Prostate gland (tissue), 2 donors: ENCODE results near the gene PCDH9. TPM values are rescaled to one million over a fixed set of nuclear protein-coding genes. Genes with fewer than 3 reads are reported as not detected.

ENCODE experiments used
- DNase-seq: peaks from one replicate; pipeline ENCODE4 v3.0.0-alpha.2; 2019; ENCODE audit warnings: low spot score
- H3K27ac ChIP-seq, 2 donors: fragments of 200-600 bp; sonication (generic); 2 replicates each; pipeline ENCODE4 v1.5.1; 2017 to 2019
- H3K27me3 ChIP-seq: fragments of 200-600 bp; sonication (generic); replicated peaks from 2 replicates; pipeline ENCODE4 v1.5.1; 2019; ENCODE audit not compliant: insufficient read depth
- H3K36me3 ChIP-seq, 2 donors: fragments of 200-600 bp; sonication (generic); 1 replicate in 1 of 2; 2 replicates in 1 of 2; pipeline versions ENCODE4 v1.5.1 to v1.8.1; 2017 to 2019
- H3K4me1 ChIP-seq: fragments of 200-600 bp; sonication (generic); replicated peaks from 2 replicates; pipeline ENCODE4 v1.5.1; 2019
- H3K4me3 ChIP-seq, 2 donors: fragments of 200-600 bp; sonication (generic); 2 replicates each; pipeline ENCODE4 v1.5.1; 2017 to 2019
- H3K9me3 ChIP-seq: fragments of 200-600 bp; sonication (generic); 2 replicates; pipeline ENCODE4 v1.5.1; 2017
- POLR2A ChIP-seq: fragments of 450-650 bp; IDR thresholded peaks from one replicate; pipeline ENCODE4 v1.6.1; 2016; ENCODE audit warnings: antibody characterized with exemption, mild to moderate bottlenecking
- POLR2AphosphoS5 ChIP-seq: sonication (generic); formaldehyde crosslinking; IDR thresholded peaks from one replicate; pipeline ENCODE4 v1.6.1; 2017; ENCODE audit warnings: antibody characterized with exemption
- WGBS: methylation state at CpG from one replicate; pipeline ENCODE4 v1.1.5; 2018; 5-methylcytosine and 5-hydroxymethylcytosine counted together
- intact Hi-C: fragments of 100-400 bp; cut with DNase I; formaldehyde crosslinking; loops from one replicate; pipeline ENCODE4 v1.14.2; 2022
- total RNA-seq, 2 donors: library from RNA; depleted of rRNA; stranded (reverse); fragments of >200 nt; gene quantifications; one replicate each; pipeline ENCODE4 v1.1.0, GENCODE V29; 2016
- TF ChIP-seq, protein P1 (sequence below), 4 experiments: fragments of 200-600 bp in 2 of 4; fragments of 450-650 bp in 2 of 4; sonication (generic) in 2 of 4; IDR thresholded peaks; 1 replicate in 3 of 4; 2 replicates in 1 of 4; pipeline ENCODE4 v1.5.1; 2016 to 2019; ENCODE audit warnings: antibody characterized with exemption in 4 of 4, mild to moderate bottlenecking in 2 of 4, moderate library complexity in 2 of 4

The PCDH9 gene
- total RNA-seq, 2 donors from 2014 or later = 1.8 to 5.5 TPM

DNA sequence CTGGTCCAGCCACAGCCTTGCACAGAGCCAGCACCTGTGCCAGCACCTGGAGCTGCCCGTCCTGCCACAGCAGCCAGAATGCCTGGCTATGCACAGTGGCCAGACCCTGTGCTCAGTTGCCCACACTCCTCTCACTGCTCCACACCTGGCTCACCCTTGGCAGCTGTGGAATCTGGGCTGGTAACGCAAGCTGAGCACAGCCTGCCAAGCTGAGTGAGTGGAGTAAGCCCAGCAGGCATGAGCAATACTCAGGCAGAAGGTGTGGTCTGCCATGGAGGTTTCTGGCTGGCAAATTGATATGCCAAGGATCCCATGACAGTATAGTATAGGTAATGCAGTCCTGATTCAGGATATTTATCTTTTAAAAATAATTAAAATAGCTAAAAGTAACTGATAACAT lies 122.2 kb downstream of the PCDH9 start:
- Histone ChIP-seq H3K36me3 (no peaks in the 10 kb centered on the region), H3K27ac (no peak overlapping the region), H3K27me3 (no peaks in the 10 kb centered on the region), H3K4me1 (no peaks in the 10 kb centered on the region), H3K9me3 (no peaks in the 10 kb centered on the region), H3K4me3 (no peak overlapping the region)
- intact Hi-C loops = no loop called here
- TF ChIP-seq POLR2A (no peak), POLR2AphosphoS5 (no peak)
- TF ChIP-seq, protein P1, sequence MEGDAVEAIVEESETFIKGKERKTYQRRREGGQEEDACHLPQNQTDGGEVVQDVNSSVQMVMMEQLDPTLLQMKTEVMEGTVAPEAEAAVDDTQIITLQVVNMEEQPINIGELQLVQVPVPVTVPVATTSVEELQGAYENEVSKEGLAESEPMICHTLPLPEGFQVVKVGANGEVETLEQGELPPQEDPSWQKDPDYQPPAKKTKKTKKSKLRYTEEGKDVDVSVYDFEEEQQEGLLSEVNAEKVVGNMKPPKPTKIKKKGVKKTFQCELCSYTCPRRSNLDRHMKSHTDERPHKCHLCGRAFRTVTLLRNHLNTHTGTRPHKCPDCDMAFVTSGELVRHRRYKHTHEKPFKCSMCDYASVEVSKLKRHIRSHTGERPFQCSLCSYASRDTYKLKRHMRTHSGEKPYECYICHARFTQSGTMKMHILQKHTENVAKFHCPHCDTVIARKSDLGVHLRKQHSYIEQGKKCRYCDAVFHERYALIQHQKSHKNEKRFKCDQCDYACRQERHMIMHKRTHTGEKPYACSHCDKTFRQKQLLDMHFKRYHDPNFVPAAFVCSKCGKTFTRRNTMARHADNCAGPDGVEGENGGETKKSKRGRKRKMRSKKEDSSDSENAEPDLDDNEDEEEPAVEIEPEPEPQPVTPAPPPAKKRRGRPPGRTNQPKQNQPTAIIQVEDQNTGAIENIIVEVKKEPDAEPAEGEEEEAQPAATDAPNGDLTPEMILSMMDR (IDR thresholded peaks at IDR 0.05) = no peak
- DNase-seq = no peak
- WGBS = 93% methylated on average over 2 of the region's 2 CpGs

DNA sequence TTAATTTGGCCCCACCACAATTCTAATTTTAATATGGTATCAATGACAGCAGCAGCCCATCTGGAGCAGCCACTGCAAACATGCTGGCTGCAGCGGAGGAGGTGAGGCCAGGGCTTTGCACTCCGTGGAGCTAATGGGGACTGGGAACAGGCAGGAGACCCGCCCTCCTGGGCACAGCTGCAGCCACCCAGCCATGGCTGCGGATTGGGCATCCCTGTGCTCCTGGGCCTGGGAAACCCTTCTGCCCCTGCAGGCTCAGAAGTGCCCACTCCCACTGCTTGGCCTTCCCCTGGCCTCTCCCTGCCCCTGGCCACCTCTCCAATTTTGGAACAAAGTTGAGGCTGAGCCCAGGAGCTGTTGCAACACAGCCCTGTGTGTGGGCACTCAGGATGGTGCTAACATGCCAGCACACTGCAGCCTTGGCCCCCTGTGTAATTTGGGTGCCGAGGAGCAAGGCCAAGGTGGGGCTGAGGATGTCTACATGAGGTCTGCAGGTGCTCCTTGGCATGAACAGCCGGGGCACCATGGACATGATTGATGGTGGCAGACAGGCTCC lies 123.6 kb downstream of the PCDH9 start:
- WGBS = 92% methylated on average over 3 of the region's 6 CpGs
- intact Hi-C loops = no loop called here
- Histone ChIP-seq H3K36me3 (no peaks in the 10 kb centered on the region), H3K9me3 (no peaks in the 10 kb centered on the region), H3K27me3 (no peaks in the 10 kb centered on the region), H3K27ac (no peak overlapping the region), H3K4me3 (no peak overlapping the region), H3K4me1 (no peaks in the 10 kb centered on the region)
- TF ChIP-seq POLR2A = no peak
- TF ChIP-seq, protein P1 (IDR thresholded peaks at IDR 0.05) = no peak
- no peak for TF ChIP-seq POLR2AphosphoS5
- DNase-seq = no peak

DNA sequence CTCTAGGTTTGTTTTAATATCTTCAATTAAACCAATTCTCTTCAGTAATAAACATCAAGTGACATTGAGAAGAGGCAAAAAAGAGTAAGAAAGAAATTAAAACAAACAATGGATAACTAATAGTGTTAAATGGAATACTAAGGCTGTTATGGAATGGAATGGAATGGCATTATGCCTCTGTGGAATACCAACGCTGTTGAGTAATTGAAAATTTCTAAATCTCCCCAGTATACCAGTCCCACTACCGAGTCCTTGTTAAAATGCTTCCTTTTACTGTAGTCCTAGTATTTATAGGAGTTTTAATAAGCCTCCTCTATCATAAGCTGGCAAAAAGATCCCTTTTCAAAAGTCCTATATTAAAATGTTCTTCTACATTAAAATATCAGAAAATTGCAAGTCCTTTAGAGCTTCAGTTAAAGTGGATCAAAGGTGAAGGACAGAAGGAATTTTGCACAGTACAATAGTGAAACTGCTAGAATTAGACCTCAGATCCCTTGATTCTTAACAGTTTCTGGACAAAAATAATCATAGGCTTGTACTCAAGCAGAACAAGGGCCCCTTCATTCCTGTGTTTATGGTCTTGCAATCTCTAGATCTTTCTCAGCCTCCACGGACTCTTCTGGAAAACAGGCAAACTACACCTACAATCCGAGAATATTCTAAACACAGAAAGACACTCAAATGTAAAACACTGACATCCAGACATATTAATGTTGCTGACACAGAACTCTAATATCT lies 128.2 kb downstream of the PCDH9 start:
- WGBS = 28% methylated on average over 4 of the region's 4 CpGs
- DNase-seq = no peak
- Histone ChIP-seq H3K36me3 (no peaks in the 10 kb centered on the region), H3K4me3 (no peak overlapping the region), H3K27me3 (no peaks in the 10 kb centered on the region), H3K4me1 (no peaks in the 10 kb centered on the region), H3K9me3 (no peaks in the 10 kb centered on the region), H3K27ac (no peak overlapping the region)
- TF ChIP-seq POLR2AphosphoS5 (no peak), POLR2A (no peak)
- TF ChIP-seq, protein P1 (IDR thresholded peaks at IDR 0.05) = no peak
- intact Hi-C loops = no loop called here

DNA sequence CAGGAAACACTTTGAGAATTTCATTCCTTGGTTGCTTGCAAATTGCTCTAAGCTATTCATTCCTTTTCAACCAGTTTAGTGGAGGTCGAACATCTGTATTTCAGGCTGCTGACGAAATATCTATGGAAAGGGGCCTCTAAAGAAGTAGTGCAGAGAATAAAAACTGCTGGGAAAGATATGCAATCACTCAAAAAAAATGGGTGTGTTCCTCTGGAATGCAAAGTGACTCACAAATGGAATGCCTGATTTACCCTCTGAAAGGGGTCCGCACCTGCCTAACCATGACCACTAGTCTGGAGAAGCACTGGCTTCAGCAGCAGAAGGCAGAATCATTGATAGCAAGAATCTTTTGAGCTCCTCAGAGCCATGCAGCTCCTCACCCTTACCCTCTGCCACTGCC lies 129.4 kb downstream of the PCDH9 start:
- 94% methylated on average over 3 of the region's 3 CpGs for WGBS
- TF ChIP-seq, protein P1 (IDR thresholded peaks at IDR 0.05) = no peak
- TF ChIP-seq POLR2AphosphoS5 (no peak), POLR2A (no peak)
- intact Hi-C loops = no loop called here
- no peaks in the 10 kb centered on the region for H3K36me3 ChIP-seq
- DNase-seq = no peak
- H3K27me3 ChIP-seq = no peaks in the 10 kb centered on the region
- no peak overlapping the region for H3K4me3 ChIP-seq
- no peaks in the 10 kb centered on the region for H3K4me1 ChIP-seq
- no peaks in the 10 kb centered on the region for H3K9me3 ChIP-seq
- no peak overlapping the region for H3K27ac ChIP-seq

DNA sequence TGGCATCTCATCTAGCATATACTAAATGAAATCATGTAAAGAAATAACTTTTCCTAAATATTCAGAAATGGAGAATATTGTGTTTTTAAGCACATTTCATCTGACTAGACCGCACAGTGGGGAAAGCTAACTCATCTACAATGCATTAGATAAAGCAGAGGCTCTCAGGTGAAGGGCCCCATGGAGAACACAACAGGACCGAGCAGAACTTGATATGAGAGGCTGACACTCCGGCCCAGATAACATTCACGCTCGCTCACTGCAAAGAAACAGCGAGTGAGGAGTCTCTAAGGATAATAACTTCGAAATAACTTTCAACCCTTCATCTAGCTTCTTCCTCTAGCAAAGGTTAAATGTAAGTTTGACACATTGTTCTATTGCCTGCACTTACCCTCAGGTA lies 130.6 kb downstream of the PCDH9 start:
- no peaks in the 10 kb centered on the region for H3K27me3 ChIP-seq
- H3K27ac ChIP-seq = no peak overlapping the region
- no peak overlapping the region for H3K4me3 ChIP-seq
- 96% methylated on average over 7 of the region's 7 CpGs for WGBS
- intact Hi-C loops = no loop called here
- no peaks in the 10 kb centered on the region for H3K9me3 ChIP-seq
- DNase-seq = no peak
- TF ChIP-seq POLR2AphosphoS5 (no peak), POLR2A (no peak)
- TF ChIP-seq, protein P1 (IDR thresholded peaks at IDR 0.05) = no peak
- no peaks in the 10 kb centered on the region for H3K4me1 ChIP-seq
- no peaks in the 10 kb centered on the region for H3K36me3 ChIP-seq
